Astrocyte (in vitro differentiated cells and primary cell): ENCODE results near the gene SNRNP70. TPM values are rescaled to one million over a fixed set of nuclear protein-coding genes. Genes with fewer than 3 reads are reported as not detected.

Experiments
- DNase-seq: peaks from one replicate; pipeline ENCODE4 v3.0.0-alpha.2; 2010; ENCODE audit warnings: low read depth
- FAIRE-seq: peaks from 2 replicates; lab custom pipeline; 2011; peaks lifted over from hg19 to GRCh38; lab: Jason Lieb, UNC
- H2AFZ ChIP-seq: 2 replicates; pipeline ENCODE4 v1.6.0; 2012; ENCODE audit warnings: low read depth, low read length, inconsistent platforms
- H3K27ac ChIP-seq: 2 replicates; pipeline ENCODE4 v1.5.1; 2011; ENCODE audit warnings: low read depth, low read length, inconsistent platforms
- H3K27me3 ChIP-seq: 2 replicates; pipeline ENCODE4 v1.6.0; 2011; ENCODE audit warnings: low read length, inconsistent platforms; ENCODE audit not compliant: insufficient read depth
- H3K36me3 ChIP-seq: 2 replicates; pipeline ENCODE4 v1.5.1; 2011; ENCODE audit warnings: low read length, inconsistent platforms; ENCODE audit not compliant: insufficient read depth
- H3K4me1 ChIP-seq: 2 replicates; pipeline ENCODE4 v1.5.1; 2011; ENCODE audit warnings: low read length, inconsistent platforms; ENCODE audit not compliant: insufficient read depth
- H3K4me2 ChIP-seq: 2 replicates; pipeline ENCODE4 v1.6.0; 2012; ENCODE audit warnings: low read length, inconsistent platforms
- H3K4me3 ChIP-seq: 2 replicates; pipeline ENCODE4 v1.5.1; 2011; ENCODE audit warnings: low read depth, mild to moderate bottlenecking, low read length, inconsistent platforms; ENCODE audit not compliant: insufficient read depth
- H3K79me2 ChIP-seq: 2 replicates; pipeline ENCODE4 v1.6.0; 2012; ENCODE audit warnings: mild to moderate bottlenecking, low read length, inconsistent platforms; ENCODE audit not compliant: insufficient read depth
- H3K9ac ChIP-seq: 2 replicates; pipeline ENCODE4 v1.6.0; 2012; ENCODE audit warnings: mild to moderate bottlenecking, low read length, inconsistent platforms
- H3K9me3 ChIP-seq: 2 replicates; pipeline ENCODE4 v1.5.1; 2012; ENCODE audit warnings: low read depth, mild to moderate bottlenecking, low read length, inconsistent platforms; ENCODE audit not compliant: insufficient read depth
- H4K20me1 ChIP-seq: 2 replicates; pipeline ENCODE4 v1.6.0; 2012; ENCODE audit warnings: low read length, inconsistent platforms; ENCODE audit not compliant: insufficient read depth
- H3K27ac Mint-ChIP-seq: one replicate; pipeline ENCODE4 v1.8.0; 2021; ENCODE audit warnings: mild to moderate bottlenecking, mixed read lengths; ENCODE audit not compliant: unreplicated experiment
- H3K27me3 Mint-ChIP-seq: one replicate; pipeline ENCODE4 v1.8.0; 2021; ENCODE audit warnings: low read depth, mixed read lengths; ENCODE audit not compliant: unreplicated experiment
- H3K36me3 Mint-ChIP-seq: one replicate; pipeline ENCODE4 v1.8.0; 2021; ENCODE audit warnings: low read depth, mixed read lengths; ENCODE audit not compliant: unreplicated experiment
- H3K4me1 Mint-ChIP-seq: one replicate; pipeline ENCODE4 v1.8.0; 2021; ENCODE audit warnings: low read depth, mixed read lengths; ENCODE audit not compliant: unreplicated experiment
- H3K4me3 Mint-ChIP-seq: one replicate; pipeline ENCODE4 v1.8.0; 2021; ENCODE audit warnings: mild to moderate bottlenecking, moderate library complexity, mixed read lengths; ENCODE audit not compliant: unreplicated experiment
- H3K9me3 Mint-ChIP-seq: one replicate; pipeline ENCODE4 v1.8.0; 2021; ENCODE audit warnings: mild to moderate bottlenecking, mixed read lengths; ENCODE audit not compliant: unreplicated experiment
- EZH2 ChIP-seq: IDR thresholded peaks from 2 replicates; pipeline ENCODE4 v1.6.1; 2012; ENCODE audit warnings: mild to moderate bottlenecking, low read length, inconsistent platforms; ENCODE audit not compliant: insufficient read depth
- total RNA-seq: library from RNA; stranded (reverse); gene quantifications from 2 replicates; pipeline ENCODE4 v1.2.1, GENCODE V29; 2021
- TF ChIP-seq, protein P1 (sequence below): IDR thresholded peaks from 2 replicates; pipeline ENCODE4 v1.5.1; 2011; ENCODE audit warnings: low read depth, mild to moderate bottlenecking, inconsistent platforms, low read length, moderate library complexity; ENCODE audit not compliant: insufficient read depth

Gene SNRNP70
- total RNA-seq, 1 donor from 2014 or later, result 177 TPM

DNA sequence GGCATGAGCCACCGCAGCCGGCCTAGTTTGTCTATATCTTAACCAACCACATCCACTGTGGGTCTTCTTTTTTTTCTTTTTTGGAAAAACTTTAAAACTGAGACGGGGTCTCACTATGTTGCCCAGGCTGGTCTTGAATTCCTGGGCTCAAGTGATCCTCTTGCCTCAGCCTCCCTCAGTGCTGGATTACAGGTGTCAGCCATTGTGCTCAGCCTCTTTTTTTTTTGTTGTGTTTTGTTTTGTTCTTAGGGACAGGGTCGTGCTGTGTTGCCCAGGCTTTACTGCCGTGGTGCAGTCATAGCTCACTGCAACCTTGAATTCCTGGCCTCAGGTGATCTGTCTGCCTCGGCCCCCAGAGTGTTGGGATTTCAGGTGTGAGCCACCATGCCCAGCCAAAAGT is 7.4 kb downstream of the SNRNP70 start:
- no peak overlapping the region for H2AFZ ChIP-seq
- no peaks in the 10 kb centered on the region for H3K9me3 ChIP-seq
- no peak overlapping the region for H3K9ac ChIP-seq
- H3K79me2 ChIP-seq, result peaks cover 76% of the 10 kb centered on the region
- H3K27ac ChIP-seq, result no peak overlapping the region
- FAIRE-seq (no peak), DNase-seq (no peak)
- no peak overlapping the region for H3K4me3 Mint-ChIP-seq
- peaks cover 23% of the 10 kb centered on the region for H3K36me3 Mint-ChIP-seq
- H3K27ac Mint-ChIP-seq, result no peak overlapping the region
- H3K4me2 ChIP-seq, result no peak overlapping the region
- H4K20me1 ChIP-seq, result peaks cover 88% of the 10 kb centered on the region
- no peaks in the 10 kb centered on the region for H3K4me1 ChIP-seq
- H3K4me1 Mint-ChIP-seq, result no peaks in the 10 kb centered on the region
- H3K27me3 Mint-ChIP-seq, result no peaks in the 10 kb centered on the region
- no peaks in the 10 kb centered on the region for H3K27me3 ChIP-seq
- H3K36me3 ChIP-seq, result peaks cover 39% of the 10 kb centered on the region
- H3K4me3 ChIP-seq, result no peak overlapping the region
- TF ChIP-seq, protein P1, sequence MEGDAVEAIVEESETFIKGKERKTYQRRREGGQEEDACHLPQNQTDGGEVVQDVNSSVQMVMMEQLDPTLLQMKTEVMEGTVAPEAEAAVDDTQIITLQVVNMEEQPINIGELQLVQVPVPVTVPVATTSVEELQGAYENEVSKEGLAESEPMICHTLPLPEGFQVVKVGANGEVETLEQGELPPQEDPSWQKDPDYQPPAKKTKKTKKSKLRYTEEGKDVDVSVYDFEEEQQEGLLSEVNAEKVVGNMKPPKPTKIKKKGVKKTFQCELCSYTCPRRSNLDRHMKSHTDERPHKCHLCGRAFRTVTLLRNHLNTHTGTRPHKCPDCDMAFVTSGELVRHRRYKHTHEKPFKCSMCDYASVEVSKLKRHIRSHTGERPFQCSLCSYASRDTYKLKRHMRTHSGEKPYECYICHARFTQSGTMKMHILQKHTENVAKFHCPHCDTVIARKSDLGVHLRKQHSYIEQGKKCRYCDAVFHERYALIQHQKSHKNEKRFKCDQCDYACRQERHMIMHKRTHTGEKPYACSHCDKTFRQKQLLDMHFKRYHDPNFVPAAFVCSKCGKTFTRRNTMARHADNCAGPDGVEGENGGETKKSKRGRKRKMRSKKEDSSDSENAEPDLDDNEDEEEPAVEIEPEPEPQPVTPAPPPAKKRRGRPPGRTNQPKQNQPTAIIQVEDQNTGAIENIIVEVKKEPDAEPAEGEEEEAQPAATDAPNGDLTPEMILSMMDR, result no peak
- TF ChIP-seq EZH2, result no peak
- no peaks in the 10 kb centered on the region for H3K9me3 Mint-ChIP-seq

DNA sequence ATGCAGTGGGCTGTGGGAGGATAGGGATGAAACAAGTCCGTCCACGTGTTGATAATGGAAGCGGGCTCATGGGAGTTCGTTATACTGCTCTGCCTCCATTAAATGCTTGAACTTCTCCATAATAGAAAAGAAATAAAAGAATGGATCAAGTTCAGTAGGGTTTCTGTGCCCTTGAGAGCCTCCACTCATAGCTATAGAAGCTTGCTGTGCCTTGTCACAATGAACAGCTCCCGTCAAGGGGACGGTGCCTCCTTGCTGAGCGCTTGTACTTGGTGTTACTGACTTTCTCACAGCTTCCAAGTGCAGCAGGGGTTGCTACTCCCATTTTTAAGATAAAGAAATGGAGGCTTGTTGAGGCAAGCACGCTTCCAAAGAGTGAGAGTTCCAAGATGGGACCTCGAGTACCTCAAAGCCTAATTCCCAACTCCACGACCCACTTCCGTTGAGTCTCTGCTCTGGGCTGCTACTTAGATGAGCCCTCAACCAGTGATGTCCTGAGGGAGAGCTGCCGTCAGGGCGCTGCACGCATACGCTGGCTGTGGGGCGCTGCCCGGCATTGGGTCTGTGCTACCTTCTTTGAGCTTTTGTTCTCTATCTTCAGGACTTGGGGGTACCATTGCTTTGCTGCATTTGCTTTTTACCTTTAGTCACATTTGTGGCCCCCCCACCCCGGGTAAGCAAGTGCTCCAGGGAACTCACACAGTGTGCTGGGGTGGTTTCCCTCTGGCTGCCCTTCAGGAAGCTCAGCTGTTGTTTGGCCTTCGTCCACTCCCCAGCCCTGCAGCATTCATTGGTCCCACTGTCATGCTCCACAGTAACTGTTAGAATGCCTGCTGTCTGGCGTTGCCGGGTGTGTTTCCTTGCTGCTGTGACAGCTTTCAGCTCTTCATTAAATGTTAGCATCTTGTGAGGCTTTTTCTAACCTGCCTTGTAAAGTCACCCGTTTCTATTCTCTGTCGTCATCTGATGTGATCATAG is 9.5 kb downstream of the SNRNP70 start:
- no peaks in the 10 kb centered on the region for H3K4me1 Mint-ChIP-seq
- no peak overlapping the region for H3K27ac Mint-ChIP-seq
- no peaks in the 10 kb centered on the region for H3K9me3 Mint-ChIP-seq
- H3K9ac ChIP-seq, result no peak overlapping the region
- H2AFZ ChIP-seq, result no peak overlapping the region
- peaks cover 43% of the 10 kb centered on the region for H3K36me3 ChIP-seq
- no peak for DNase-seq
- no peak overlapping the region for H3K27ac ChIP-seq
- H3K79me2 ChIP-seq, result peaks cover 77% of the 10 kb centered on the region
- H3K4me2 ChIP-seq, result no peak overlapping the region
- H3K4me3 Mint-ChIP-seq, result no peak overlapping the region
- H3K4me3 ChIP-seq, result no peak overlapping the region
- no peak for FAIRE-seq
- no peaks in the 10 kb centered on the region for H3K9me3 ChIP-seq
- TF ChIP-seq EZH2, result no peak
- TF ChIP-seq, protein P1, result no peak
- no peaks in the 10 kb centered on the region for H3K27me3 Mint-ChIP-seq
- no peaks in the 10 kb centered on the region for H3K4me1 ChIP-seq
- peaks cover 91% of the 10 kb centered on the region for H4K20me1 ChIP-seq
- H3K36me3 Mint-ChIP-seq, result peaks cover 21% of the 10 kb centered on the region
- no peaks in the 10 kb centered on the region for H3K27me3 ChIP-seq
